Measurements from ENCODE around the gene ADCY5.

ADCY5 gene

GRCh38 chr3:123290962-123291361 lies 157.9 kb downstream of the ADCY5 start:
- CTCF ChIA-PET, result interaction anchor here (1.3 kb wide), 1 partner anchor 9 kb away, joined by 4 read pairs; no protein-coding TSS in a partner anchor
- H3K4me3 ChIP-seq (ENCODE audit: low read depth, low read length), result no peak overlapping the region
- H3K36me3 ChIP-seq (ENCODE audit: control insufficient read depth in 2 of 2, insufficient read depth in 1 of 2, low read length in 2 of 2), result no peaks in the 10 kb centered on the region
- POLR2A ChIA-PET, result no interaction called here
- TF ChIP-seq HOXA7 (CRISPR knock-in tag; IDR thresholded peaks at IDR 0.05; ENCODE audit: borderline replicate concordance) (no peak), ZNF132 (tag by site-specific recombination; IDR thresholded peaks at IDR 0.05; ENCODE audit: borderline replicate concordance) (no peak), ZBTB44 (tag by site-specific recombination; IDR thresholded peaks at IDR 0.05) (no peak), SALL2 (tag by site-specific recombination; IDR thresholded peaks at IDR 0.05; ENCODE audit: borderline replicate concordance) (no peak), ZNF174 (tag by site-specific recombination; IDR thresholded peaks at IDR 0.05) (no peak), GFI1B (tag by site-specific recombination; IDR thresholded peaks at IDR 0.05) (no peak), ZNF24 (tag by site-specific recombination; IDR thresholded peaks at IDR 0.05) (no peak), FEZF1 (tag by site-specific recombination; IDR thresholded peaks at IDR 0.05) (no peak)
- no peaks in the 10 kb centered on the region for H3K9me3 ChIP-seq (ENCODE audit: control insufficient read depth, insufficient read depth, low read depth, low read length)
- H3K4me1 ChIP-seq (ENCODE audit: control insufficient read depth, insufficient read depth, low read length), result no peaks in the 10 kb centered on the region
- H3K27ac ChIP-seq (ENCODE audit: extremely low read depth, low read depth, low read length), result no peak overlapping the region

DNA sequence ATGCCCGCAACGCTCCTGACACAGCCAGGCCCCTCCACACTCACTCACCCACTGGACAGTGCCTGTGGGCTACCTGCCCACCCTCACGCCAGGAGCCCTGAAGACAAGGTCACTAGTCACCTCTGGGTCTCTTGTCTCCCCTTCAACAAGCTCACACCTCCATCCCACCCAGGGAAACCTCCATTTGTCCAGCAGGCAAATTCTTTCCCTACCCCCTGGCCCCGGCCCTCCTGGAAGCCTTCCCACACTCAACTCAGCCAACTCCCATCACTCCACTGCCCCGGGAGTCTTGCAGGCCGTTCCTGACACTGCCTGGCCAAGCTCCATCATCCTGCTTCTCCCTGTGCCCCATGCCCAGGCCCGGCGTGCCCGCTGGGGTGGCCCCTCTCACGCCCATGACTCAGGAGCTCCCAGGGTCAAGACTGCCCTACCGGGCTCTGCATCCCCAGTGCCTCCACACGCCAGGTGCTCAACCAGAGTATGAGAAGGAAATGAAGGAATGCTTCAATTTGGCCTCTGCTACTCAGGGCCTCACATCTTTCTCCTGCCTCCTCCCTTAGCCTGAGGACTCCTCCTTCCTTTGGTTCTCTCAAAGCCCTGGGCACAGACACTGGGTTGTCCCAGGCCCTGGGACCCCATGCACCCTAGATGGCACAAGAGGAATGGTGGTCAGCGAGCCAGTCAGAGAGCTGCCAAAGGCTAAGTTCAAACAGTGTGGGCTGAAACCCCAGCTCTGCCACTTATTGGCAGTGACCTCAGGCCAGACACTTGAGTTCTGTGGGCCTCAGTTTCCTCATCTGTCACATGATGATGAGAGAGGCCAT lies 158.6 kb downstream of the ADCY5 start:
- POLR2A ChIA-PET, result no interaction called here
- CTCF ChIA-PET, result interaction anchor here (1.3 kb wide), 1 partner anchor 9 kb away, joined by 4 read pairs; no protein-coding TSS in a partner anchor

GRCh38 chr3:123289391-123290106 lies 159.3 kb downstream of the ADCY5 start:
- TF ChIP-seq ZNF394 (tag by site-specific recombination; IDR thresholded peaks at IDR 0.05; ENCODE audit: borderline replicate concordance) (no peak), ZNF473 (tag by site-specific recombination; IDR thresholded peaks at IDR 0.05) (no peak), YY2 (tag by site-specific recombination; IDR thresholded peaks at IDR 0.05) (no peak), ZNF785 (tag by site-specific recombination; IDR thresholded peaks at IDR 0.05) (no peak), ZNF404 (tag by site-specific recombination; IDR thresholded peaks at IDR 0.05) (no peak), ZNF76 (tag by site-specific recombination; IDR thresholded peaks at IDR 0.05; ENCODE audit: borderline replicate concordance, low read depth) (no peak), OSR2 (tag by site-specific recombination; IDR thresholded peaks at IDR 0.05) (no peak)
- no peaks in the 10 kb centered on the region for H3K9me3 ChIP-seq (ENCODE audit: control insufficient read depth, insufficient read depth, low read depth, low read length)
- no peak overlapping the region for H3K4me3 ChIP-seq (ENCODE audit: low read depth, low read length)
- H3K36me3 ChIP-seq (ENCODE audit: control insufficient read depth in 2 of 2, insufficient read depth in 1 of 2, low read length in 2 of 2), result no peaks in the 10 kb centered on the region
- no peaks in the 10 kb centered on the region for H3K4me1 ChIP-seq (ENCODE audit: control insufficient read depth, insufficient read depth, low read length)
- H3K27ac ChIP-seq (ENCODE audit: extremely low read depth, low read depth, low read length), result no peak overlapping the region
- CTCF ChIA-PET, result interaction anchor here (1.3 kb wide), 1 partner anchor 8 kb away, joined by 4 read pairs; no protein-coding TSS in a partner anchor
- POLR2A ChIA-PET, result no interaction called here

More for the DNA sequence above, 158.6 kb downstream of the ADCY5 start:
- TF ChIP-seq ZNF664 (tag by site-specific recombination; IDR thresholded peaks at IDR 0.05), result no peak
- TF ChIP-seq BCL11B (tag by site-specific recombination; IDR thresholded peaks at IDR 0.05; ENCODE audit: low read depth), result no peak
- no peak for TF ChIP-seq SALL2 (tag by site-specific recombination; IDR thresholded peaks at IDR 0.05; ENCODE audit: borderline replicate concordance)
- TF ChIP-seq ZNF549 (tag by site-specific recombination; IDR thresholded peaks at IDR 0.05), result no peak
- TF ChIP-seq, protein P1, sequence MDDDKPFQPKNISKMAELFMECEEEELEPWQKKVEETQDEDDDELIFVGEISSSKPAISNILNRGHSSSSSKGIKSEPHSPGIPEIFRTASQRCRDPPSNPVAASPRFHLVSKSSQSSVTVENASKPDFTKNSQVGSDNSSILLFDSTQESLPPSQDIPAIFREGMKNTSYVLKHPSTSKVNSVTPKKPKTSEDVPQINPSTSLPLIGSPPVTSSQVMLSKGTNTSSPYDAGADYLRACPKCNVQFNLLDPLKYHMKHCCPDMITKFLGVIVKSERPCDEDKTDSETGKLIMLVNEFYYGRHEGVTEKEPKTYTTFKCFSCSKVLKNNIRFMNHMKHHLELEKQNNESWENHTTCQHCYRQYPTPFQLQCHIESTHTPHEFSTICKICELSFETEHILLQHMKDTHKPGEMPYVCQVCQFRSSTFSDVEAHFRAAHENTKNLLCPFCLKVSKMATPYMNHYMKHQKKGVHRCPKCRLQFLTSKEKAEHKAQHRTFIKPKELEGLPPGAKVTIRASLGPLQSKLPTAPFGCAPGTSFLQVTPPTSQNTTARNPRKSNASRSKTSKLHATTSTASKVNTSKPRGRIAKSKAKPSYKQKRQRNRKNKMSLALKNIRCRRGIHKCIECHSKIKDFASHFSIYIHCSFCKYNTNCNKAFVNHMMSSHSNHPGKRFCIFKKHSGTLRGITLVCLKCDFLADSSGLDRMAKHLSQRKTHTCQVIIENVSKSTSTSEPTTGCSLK (tag by site-specific recombination; IDR thresholded peaks at IDR 0.05), result no peak
- TF ChIP-seq ZNF19 (tag by site-specific recombination; IDR thresholded peaks at IDR 0.05; ENCODE audit: low read depth), result no peak
- no peak for TF ChIP-seq SCRT1 (tag by site-specific recombination; IDR thresholded peaks at IDR 0.05; ENCODE audit: borderline replicate concordance)
- Histone ChIP-seq H3K9me3 (ENCODE audit: control insufficient read depth, insufficient read depth, low read depth, low read length) (no peaks in the 10 kb centered on the region), H3K4me1 (ENCODE audit: control insufficient read depth, insufficient read depth, low read length) (no peaks in the 10 kb centered on the region), H3K27ac (ENCODE audit: extremely low read depth, low read depth, low read length) (no peak overlapping the region), H3K4me3 (ENCODE audit: low read depth, low read length) (no peak overlapping the region), H3K36me3 (ENCODE audit: control insufficient read depth in 2 of 2, insufficient read depth in 1 of 2, low read length in 2 of 2) (no peaks in the 10 kb centered on the region)
